ENCODE results near the gene BTNL9.
"Not testable (repeated sequence)": the region's sequence is repeated elsewhere in the genome, so short reads cannot be mapped to it uniquely, and the experiment has no call there.

Gene BTNL9

GRCh38 chr5:181101930-181102674 is 62.0 kb downstream of the BTNL9 start:
- not testable (repeated sequence) for DNase-seq

GRCh38 chr5:181104259-181104568 is 64.1 kb downstream of the BTNL9 start:
- not testable (repeated sequence) for DNase-seq

- not testable (repeated sequence) for DNase-seq
These were observed 64.7 kb downstream of the BTNL9 start for GRCh38 chr5:181104606-181105390.

GRCh38 chr5:181105391-181106025 is 65.4 kb downstream of the BTNL9 start:
- DNase-seq = no peak

- no peak for DNase-seq
These were observed 67.6 kb downstream of the BTNL9 start for GRCh38 chr5:181107699-181108098.

- DNase-seq = no peak
These were observed 68.6 kb downstream of the BTNL9 start for GRCh38 chr5:181108578-181109165.

- no peak for DNase-seq
These were observed 69.5 kb downstream of the BTNL9 start for GRCh38 chr5:181109489-181110013.

GRCh38 chr5:181111010-181111409 is 70.9 kb downstream of the BTNL9 start:
- DNase-seq = no peak
